Skeletal muscle cell (primary cell): Measurements from ENCODE around the gene ZNF410.

Experiments used
- DNase-seq: peaks from one replicate; pipeline ENCODE4 v3.0.0-alpha.2; 2010; ENCODE audit warnings: low read depth
- H3K4me3 ChIP-seq: 2 replicates; pipeline ENCODE4 v1.5.1; 2011; ENCODE audit warnings: low read depth, mild to moderate bottlenecking, control low read depth, low read length, moderate library complexity

Gene ZNF410

DNA sequence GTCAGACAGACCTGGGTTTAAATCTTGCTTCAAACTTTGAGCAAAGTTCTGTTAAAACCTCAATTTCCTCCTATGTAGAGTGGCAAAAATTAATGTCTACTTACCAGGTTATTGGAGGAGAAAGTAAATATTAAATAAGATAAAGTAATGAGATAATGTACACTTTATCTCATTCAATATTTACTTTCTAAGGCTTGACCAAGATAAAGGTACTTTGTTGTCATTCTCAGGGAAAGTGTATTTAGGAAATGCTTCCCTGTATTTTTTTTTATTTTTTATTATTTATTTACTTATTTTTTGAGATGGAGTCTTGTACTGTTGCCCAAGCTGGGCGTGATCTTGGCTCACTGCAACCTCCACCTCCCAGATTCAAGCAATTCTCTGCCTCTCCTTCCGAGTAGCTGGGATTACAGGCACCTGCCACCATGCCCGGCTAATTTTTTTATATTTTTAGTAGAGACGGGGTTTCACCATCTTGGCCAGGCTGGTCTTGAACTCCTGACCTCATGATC, 58.6 kb downstream of the ZNF410 start:
- H3K4me3 ChIP-seq, result no peak overlapping the region
- no peak for DNase-seq

DNA sequence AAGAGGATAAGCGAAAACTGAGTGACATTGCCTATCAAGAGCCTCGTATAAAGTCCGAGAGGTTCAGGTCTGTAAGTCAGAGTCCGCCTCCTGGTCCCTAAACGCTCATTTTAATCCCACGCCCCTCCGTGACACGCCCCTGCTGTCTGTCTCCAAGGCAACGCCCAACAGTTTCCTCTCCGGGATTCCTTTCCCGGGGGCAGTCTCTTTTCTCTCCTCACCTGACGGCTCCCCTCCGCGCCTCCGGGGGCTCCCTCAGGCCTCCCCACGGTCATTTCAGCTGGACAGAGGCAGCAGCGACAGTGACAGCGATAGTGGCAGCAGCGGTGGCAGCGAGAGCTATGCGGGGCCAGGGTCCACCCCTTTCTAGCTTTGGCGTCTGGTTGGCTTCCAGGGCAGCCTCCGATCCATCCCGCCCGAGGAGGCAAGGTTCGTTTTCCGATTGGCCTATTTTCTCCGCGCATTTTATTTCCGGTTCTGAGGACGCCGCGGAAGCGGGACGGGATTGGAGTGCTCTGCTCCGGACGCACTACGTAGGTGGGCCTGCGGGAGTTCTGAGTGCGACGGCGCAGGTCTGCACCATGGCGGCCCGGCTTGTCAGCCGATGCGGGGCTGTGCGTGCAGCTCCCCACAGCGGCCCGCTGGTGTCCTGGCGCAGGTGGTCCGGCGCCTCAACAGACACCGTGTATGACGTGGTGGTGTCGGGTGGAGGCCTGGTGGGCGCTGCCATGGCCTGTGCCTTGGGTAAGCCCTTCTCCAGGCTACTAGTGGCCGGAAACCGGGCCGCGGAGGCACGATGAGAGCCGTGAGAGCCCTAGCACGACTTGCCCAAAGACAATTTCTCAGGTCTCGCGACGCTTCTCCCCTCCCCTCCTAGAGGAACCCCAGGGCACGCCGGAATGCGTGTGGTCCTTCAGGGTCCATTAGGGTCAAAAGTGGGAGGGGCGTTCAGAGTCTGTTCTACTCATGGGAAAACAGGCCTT, 63.4 kb downstream of the ZNF410 start, which contains the start of the genes COQ6 and FAM161B:
Gene COQ6, plus strand, starts transcription at position 551 of the 983 bp plus-strand sequence. Its CDS starts 31 bp downstream, at position 582.
Gene FAM161B, minus strand, starts transcription at position 343 of the 983 bp plus-strand sequence. Its CDS starts 68 bp downstream, at position 275.
- DNase-seq, result peak; percentile 85
- peak within 1 kb of the TSS; percentile 97 for H3K4me3 ChIP-seq

DNA sequence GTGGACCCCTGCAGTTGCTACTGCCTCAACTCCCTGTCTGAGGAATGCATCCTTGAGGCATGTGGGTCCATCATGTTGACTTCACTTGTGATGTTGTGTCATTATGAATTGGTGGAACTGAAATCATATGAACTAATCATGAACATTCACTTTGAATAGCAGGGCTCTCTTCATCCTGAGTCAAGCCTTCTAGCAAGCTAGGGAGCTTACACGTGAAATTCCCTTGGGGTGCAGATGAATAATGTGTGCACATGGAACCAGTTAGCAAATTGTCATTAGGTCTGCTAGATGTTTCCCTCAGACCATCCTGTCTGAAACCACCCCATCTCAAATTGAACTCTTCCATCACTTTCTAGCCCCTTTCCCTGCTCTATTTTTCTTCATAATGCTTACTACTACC, 67.1 kb downstream of the ZNF410 start:
- no peak overlapping the region for H3K4me3 ChIP-seq
- no peak for DNase-seq

DNA sequence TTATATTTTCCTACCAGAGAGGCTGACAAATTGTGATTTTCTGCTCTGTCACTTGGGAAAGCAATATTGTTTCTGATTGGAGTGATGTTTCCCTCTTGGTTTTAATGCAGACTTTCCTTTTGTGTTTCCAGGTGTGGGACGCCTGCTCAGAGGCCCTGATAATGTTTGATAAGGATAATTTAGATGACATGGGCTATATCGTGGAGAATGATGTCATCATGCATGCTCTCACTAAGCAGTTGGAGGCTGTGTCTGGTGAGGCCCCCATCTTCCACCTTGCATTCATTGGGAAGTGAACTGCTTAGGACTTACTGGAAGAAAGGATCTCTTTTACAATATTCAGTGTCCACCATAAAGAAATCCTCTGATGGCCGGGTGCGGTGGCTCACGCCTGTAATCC, 69.0 kb downstream of the ZNF410 start:
- DNase-seq, result no peak
- no peak overlapping the region for H3K4me3 ChIP-seq

DNA sequence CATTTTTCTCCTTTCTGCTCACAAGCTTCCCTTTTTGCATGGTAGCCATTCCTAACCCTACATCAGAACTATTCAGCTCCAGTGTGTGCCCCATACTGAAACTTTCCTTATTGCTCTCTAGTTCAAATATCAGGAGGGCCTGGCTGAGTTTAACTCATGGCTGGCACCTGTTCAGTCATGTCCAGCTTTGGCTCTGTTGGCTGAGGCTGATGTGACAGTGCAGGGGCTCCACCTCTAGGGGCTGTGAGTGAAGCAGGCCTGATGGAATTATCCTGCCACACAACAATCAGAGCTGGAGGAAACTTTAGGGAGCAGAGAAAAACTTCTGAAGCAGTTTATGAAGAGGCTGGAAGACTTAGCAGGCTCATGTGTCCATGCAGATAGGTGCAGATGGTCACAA, 71.9 kb downstream of the ZNF410 start:
- no peak for DNase-seq
- no peak overlapping the region for H3K4me3 ChIP-seq

DNA sequence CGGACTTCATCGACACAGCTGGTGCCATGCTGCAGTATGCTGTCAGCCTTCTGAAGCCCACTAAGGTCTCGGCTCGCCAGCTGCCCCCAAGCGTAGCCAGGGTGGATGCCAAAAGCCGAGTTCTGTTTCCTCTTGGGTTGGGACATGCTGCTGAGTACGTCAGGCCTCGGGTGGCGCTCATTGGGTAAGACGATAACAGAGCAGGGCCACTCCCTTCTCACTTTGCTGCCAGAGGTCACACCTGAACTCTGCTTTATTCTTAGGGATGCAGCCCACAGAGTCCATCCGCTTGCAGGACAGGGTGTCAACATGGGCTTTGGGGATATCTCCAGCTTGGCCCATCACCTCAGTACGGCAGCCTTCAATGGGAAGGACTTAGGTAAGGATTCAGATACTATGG, 74.5 kb downstream of the ZNF410 start:
- no peak overlapping the region for H3K4me3 ChIP-seq

DNA sequence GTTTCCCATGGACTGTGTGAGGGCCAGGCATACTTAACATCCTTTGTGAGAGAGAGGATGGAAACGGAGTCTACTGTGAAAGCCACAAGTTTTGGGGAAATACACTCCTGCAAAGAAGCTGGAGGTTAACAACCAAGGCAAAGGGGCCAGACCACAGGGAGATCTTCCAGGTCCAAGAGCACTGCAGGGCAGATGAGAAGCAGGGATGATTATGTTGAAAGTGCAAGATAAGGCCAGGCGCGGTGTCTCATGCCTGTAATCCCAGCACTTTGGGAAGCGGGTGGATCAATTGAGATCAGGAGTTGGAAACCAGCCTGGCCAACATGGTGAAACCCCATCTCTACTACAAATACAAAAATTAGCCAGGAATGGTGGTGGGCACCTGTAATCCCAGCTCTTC, 78.6 kb downstream of the ZNF410 start:
- no peak for DNase-seq
- no peak overlapping the region for H3K4me3 ChIP-seq

More for the DNA sequence above, 74.5 kb downstream of the ZNF410 start:
- DNase-seq, result no peak

DNA sequence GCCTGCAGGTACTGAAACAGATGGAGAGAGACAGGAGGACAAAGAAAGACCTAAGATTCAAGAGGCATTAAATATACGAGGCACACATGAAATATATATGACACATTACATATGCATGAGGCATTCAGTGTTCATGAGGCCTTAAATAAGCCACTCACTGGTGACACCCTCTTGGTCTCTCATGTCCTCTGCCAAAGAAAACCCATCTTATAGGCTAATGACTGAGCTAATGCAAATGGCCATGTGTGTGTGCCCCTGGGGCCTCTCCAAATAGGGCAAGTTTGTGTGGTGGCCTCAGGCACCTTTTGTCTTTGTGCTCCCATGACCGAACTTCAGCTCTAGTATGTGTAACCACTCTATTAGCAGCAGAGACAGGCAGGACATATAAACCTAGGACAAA, 82.2 kb downstream of the ZNF410 start:
- no peak overlapping the region for H3K4me3 ChIP-seq
- no peak for DNase-seq

DNA sequence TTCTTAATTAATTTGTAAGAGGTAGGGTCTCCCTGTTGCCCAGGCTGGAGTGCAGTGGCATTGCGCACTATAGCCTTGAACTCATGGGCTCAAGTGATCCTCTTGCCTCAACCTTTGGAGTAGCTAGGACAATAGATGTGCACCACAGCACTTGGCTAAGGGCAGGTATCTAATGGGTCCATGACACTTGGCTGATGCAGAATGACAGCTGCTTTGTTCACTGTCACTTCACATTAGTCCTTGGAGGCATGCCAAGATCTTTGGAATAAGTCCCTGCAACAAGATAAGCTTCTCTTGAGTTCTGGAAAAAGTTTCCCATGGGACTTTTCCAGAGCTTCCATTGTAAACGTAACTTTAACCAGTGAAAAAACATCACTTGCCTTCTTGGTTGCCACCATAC, 86.8 kb downstream of the ZNF410 start:
- no peak overlapping the region for H3K4me3 ChIP-seq
- no peak for DNase-seq

DNA sequence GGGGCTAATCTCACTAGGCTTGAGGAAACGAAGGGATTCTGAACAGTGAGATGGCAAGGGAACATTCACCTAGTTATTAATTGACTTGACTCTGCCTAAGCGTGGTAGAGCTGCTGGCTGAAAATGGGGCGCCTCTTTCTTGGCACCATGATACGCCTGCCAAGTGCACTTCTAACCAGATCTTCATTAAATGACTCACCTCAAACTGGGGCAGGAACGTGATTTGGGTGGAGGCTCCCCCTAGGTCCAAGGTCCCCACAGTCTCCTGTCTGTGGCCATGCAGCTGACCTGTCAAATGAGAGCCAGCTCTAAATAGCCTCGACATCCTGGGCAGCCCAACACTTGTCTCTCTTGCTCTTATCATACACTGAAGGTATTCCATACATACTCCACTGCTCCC, 89.5 kb downstream of the ZNF410 start:
- H3K4me3 ChIP-seq, result no peak overlapping the region
- no peak for DNase-seq

DNA sequence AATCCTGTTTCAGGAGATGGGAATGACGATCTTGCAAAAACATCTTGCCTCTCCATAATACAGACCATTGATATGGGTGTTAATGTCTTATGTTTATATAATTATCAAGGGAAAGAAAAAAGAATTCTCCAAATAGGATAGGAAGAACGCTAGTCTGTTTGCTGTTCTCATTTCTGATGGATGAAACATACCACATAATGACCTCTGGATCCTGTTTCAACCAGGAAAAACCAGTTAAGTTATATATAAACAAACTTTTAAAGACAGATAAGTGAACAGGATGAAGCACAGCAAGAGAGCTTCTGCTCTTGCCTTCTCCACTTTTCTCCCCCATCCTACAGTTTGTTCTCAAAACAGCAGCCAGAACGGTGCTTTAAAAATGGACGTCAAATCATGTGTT, 91.2 kb downstream of the ZNF410 start:
- DNase-seq, result peak; percentile 1

More for the DNA sequence above, 91.2 kb downstream of the ZNF410 start:
- H3K4me3 ChIP-seq, result no peak overlapping the region
